AML-193 (cell line): ENCODE data around the gene CDKN2A.

Experiments
- DNase-seq, 2 experiments: peaks; one replicate each; lab custom pipeline; 2025; lab: John Stamatoyannopoulos, UW

Gene CDKN2A

DNA sequence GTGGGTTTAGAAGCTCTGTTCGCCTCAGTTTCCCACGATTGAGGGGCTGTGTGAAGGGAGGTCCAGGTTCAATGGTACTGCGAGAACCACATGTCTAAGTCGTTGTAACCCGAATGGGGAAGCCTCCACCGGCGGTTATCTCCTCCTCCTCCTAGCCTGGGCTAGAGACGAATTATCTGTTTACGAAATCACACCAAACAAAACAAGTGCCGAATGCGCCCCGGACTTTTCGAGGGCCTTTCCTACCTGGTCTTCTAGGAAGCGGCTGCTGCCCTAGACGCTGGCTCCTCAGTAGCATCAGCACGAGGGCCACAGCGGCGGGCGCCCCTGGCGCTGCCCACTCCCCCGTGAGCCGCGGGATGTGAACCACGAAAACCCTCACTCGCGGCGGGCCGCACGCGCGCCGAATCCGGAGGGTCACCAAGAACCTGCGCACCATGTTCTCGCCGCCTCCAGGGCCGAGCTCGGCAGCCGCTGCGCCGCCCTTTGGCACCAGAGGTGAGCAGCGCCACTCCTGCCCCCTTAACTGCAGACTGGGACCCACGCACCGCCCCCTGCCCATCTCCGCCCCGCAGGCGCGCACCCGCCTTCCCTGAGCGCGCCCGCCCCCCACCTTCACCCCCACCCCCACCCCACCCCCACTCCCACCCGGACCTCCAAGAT lies at the start of gene CDKN2A:
Gene CDKN2A, minus strand, starts transcription at position 500 of the 663 bp plus-strand sequence.
- peak; percentile 72 to 76 for DNase-seq

DNA sequence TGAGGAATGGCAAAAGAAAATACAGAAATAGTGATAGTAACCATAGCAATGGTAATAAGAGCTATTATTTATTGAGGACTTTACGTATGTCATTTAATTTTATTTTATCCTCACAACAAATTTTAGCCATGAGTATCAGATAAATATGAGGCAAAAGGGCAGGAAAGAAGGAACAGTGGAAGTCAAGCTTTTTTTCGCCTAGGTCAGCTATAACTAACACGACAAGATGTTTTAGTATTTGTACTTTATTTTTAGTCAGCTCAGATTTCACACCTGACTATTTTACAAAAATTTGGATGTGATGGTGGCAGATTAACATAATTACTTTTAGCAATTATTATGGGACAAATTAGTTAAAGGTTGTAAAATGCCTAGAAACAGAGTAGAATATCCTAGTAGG lies 49.7 kb upstream of the CDKN2A start:
- no peak for DNase-seq

DNA sequence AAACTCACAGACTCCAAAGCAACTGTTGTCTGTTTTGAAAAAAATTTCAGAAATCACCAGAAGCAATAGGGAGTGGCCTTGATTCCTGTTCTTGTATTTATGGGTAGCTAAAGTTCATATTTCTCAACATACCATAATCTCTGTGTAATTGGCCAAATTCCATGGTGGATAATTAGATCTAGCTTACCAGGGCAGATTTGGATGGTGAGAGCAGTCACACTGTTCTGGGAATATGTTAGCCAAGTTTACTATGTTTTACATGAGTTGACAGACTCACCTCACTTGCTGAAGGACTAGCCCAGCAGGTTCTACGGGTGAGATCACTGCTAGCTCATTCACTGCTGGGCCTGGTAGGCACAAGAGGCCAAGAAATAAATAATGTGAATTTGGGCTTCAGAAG lies 47.6 kb upstream of the CDKN2A start:
- DNase-seq = no peak

DNA sequence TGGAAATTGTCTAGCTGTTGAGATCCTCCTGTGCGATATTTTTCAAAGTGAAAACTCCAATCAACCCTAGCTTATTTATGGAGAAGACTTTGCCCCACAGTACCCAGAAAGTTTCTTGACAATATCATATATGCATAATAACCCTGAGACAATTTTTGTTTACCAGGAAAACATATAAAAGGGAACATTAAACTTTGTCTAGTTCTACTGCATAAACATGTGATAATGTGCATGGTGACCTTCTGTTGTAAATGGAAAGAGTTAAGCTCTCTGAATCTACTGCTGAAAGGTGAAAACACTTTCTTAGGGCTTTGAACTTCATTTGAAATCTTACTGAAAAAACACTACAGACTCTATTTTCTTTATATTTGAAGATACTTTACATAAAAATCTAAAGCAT lies 47.2 kb upstream of the CDKN2A start:
- DNase-seq = no peak

DNA sequence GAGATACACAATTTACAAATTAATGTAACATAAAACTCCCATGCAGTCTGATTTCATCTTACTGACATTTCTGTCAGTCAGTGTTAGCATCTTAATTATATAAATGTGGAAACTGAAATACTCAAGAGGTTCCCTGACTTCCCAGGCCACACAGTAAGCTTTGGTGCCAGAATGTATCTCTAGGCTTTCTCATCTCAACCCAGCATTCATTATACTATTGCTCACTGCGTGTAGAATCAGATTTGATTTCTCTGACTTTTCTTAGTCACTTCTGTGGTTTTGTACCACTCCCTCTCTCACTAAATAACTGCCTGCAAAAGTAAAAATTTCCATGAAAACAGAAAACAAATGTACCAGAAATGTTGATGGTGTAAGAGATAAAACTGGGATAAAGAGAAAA lies 46.6 kb upstream of the CDKN2A start:
- no peak for DNase-seq

DNA sequence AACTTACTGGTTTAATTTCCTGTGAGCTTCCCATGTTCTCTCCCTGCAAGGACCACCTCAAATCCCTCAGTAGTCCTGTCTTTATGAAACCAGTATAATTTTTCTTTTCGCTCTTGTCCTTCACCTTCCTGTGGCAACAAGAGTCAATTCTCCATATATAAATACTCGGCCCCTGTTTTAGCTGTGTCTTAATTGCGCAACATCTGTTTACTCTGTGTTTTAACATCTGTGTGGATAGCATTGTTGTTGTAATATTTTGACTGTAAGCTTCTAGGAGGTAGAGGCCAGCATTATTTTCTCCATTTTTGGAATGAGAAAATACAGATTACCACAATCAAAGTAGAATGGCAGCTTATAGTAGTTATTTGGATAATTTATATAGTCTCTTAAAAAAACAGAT lies 45.1 kb upstream of the CDKN2A start:
- no peak for DNase-seq

DNA sequence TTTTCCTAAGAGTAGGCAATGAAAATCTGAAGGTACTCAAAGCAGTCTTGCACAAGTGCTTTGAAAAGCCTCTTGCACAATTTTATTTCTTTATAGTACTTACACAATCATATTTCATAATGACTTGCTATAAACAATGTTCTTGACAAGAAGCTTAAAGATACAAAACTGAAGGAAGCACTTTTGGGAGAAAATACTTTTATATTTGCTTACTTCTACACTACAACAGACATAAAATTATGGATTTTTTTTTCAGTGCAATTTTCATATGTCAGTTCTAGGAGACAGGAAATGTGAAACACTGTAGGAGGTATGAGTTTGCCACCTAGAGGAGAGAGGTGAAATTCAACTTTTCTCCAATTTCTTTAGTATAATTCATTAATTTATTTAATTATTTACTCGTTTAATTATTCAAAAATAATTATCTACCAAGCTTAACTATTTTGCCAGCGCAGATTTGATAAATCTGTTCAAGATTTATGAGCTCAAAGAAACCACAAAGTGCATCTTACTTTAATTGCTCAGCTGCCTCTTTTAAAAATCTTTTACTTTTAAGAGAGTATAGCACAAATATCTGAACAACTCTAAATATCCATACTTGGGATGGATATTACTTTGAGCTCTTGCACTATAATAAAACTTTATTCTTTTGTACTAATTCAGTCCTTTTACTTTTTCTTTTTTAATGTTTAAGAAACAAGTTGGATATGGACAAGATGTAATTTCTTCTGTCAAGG lies 43.9 kb upstream of the CDKN2A start:
- DNase-seq = peak; percentile 73 to 77

DNA sequence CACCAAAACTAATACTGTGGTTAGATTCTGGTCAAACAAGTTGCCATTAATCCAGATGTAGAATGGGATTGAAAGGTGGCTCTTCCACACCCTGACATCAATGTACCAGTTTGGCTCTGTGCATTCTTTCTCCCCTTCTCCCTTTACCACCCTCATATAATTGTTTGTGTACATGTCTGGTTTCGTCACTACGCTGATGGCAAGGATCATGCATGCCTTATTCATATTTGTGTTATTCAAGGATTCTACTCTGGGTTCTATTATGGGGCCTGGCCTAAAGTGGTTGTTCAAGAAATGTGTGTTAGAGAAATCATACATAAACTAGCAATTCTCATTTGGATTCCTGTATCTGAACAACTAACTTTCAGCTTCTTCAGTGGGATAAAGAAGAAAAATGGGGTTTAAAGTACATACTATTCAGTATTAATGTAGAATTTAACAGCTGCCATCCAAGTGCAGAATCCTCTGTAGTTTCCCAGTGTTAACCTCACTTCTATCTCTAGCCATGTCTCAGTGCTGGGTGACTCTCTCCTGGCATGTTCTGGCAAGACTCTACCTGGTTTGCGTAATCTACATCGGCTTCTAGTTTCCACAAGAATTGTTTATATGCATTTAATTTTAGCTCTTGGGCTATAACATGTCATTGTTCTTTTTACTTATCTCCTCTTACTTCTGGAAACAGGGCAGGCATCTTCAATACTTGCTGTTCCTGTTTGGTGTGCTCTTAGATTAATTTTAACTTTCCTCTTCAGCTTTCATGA lies 42.9 kb upstream of the CDKN2A start:
- no peak for DNase-seq

DNA sequence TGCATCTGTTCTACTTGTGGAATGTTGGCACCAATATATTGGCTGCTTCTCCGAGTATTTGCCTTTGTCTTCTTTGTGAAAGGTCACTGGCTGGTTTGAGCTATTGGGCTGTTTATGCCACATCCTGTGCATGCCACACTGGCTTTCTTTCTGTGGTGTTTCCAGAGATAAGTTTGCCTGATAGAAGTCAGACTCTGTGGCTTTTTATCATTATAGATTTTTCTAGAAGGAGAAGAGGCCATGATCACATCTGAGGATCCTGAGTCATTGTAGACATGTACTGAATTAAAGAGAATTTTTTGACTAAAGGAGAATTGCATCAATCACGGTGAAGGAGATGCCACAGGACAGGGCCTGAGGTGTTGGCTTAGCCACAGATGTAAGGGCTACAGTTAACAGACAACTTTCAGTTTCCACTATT lies 41.4 kb upstream of the CDKN2A start:
- no peak for DNase-seq

DNA sequence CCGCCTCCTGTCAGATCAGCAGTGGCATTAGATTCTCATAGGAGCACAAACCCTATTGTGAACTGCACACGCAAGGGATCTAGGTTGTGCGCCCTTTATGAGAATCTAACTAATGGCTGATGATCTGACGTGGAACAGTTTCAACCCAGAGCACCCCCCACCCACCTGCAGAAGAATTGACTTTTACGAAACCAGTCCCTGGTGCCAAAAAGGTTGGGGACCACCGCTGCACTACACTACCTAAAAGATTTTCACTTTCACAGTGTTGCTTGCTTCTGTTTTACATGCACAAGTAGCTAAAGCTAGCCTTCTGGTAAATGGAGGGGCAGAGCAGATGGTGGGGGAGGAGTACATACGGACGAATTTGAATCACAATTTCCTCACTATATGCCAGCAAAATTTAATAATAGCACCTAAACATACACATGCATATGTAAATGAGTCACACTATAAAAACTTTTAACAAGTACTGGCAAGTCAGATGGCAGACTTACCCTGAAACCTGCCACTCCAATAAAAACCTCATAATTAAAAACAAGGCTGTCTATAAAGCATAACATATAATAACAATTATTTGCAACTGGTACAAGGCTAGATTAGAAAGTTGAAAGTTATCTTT lies 38.9 kb upstream of the CDKN2A start:
- no peak for DNase-seq

DNA sequence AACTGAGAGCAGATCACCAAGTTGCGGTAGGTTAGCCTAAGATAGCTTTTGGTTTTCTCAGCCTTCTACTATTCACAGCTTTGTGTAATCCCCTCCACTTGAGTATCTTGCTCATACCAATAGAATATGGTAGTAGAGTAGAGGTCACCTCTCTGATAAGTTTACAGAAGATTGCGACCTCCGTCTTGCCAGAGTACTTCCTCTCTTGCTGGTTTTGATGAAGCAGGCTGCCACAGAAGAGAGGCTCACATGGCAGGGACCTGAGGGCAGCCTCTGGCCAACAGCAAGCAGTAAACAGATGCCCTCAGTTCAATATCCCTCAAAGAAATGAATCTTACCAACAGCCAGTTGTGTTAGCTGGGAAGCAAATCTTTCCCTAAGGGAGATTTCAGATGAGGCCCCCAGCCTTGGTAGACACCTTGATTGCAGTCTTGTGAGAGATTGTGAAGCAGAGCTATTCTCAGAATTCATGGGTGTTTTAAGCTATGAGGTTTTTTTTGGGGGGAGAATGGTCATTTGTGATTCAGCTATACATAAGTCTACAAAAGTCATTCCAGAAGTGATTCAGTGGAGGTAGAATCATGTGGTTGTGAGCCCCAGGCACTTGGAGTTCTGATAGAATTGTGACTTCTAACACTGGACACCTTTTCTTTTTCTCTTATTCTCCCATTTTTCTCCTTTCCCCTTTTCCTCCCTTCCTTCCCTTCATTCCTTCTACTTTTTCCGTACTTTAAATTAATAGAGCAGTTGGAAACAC lies 37.6 kb upstream of the CDKN2A start:
- DNase-seq = no peak

DNA sequence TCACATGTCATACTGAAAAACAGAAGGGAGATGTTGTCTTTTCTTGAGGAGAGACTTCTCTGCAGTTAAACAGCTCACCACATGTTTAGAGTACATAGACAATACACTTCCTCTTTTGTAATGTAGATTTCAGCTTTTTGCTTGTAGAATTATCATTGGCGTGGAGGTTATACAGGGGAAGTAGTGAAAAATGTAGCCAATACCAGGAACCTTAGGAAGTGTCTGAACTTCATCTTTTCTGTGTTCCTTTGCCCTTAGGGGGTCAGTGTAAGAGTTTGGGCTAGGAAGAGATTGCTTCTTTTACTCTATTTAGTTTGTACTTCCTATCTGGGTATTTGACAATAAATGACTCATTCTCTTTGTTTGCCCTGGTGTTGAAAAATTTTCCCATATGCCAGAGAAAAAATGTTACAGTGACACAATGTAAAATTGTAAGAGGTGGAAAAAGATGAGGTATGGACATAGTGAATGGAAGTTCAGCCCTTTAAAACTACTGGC lies 36.0 kb upstream of the CDKN2A start:
- peak; percentile 99 to 100 for DNase-seq

DNA sequence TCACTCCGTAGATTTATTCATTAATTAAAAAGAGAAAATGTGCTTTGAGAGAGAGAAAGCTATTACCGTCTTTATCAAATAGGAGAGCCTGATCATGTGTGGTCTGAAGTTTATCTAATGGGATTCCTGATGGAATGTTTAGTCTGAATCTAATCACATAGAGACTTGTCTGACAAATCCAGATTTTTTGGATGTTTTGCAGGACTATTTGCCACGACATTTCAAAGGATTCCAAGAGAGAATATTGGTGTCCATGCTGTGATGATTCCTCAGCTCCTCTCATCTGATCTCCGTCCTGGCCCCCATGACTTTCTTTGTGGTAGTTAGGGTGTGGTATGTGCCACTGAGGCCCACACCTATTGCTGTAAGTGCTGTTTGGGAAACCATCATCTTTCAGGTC lies 35.0 kb upstream of the CDKN2A start:
- DNase-seq = no peak

DNA sequence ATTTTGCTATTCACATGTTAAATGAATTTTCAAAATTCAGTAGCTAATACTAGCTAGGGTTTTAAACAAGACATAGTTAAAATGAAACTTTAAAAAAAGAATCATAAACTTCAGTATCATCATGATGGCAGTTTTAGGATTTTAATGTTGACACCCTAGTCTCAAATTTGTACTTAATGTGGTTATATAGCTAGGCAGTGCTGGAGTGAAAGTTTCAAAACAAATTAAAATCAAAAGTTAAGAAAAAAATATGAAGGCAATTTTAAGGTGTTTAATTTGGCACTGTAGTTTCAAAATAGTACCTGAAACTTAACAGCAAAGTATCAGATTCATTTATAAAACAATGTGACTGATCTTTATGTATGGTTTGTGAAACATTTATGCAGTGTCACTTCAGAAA lies 34.2 kb upstream of the CDKN2A start:
- no peak for DNase-seq

DNA sequence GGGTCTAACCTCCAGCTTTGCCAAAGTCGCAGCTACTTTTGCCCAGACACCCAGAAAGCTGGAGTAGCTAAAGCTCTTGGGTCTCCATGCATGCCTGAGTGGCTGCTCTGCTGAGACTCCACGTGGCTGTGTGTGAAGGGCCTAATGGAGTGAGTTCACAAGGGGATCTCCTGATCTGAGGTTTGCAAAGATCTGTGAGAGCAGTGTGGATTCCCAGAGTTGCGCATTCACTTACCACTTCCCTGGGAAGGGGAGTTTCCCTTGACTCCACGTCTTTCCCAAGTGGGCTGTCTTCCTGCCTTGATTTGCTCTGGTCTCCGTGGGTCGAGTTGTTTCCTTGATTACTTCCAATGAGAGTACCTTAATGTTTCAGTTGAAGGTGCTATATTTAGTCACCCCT lies 32.5 kb upstream of the CDKN2A start:
- no peak for DNase-seq

DNA sequence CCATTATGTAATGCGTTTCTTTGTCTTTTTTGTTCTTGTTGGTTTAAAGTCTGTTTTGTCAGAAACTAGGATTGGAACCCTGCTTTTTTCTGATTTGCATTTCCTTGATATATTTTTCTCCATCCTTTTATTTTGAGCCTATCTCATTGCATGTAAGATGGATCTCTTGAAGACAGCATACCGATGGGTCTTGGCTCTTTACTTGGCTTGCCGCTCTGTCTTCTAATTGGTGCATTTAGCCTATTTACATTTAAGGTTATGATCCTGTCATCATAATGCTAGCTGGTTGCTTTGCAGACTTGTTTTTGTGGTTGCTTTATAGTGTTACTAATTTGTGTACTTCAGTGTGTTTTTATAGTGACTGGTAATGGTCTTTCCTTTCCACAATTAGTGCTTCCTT lies 28.2 kb upstream of the CDKN2A start:
- DNase-seq = no peak

DNA sequence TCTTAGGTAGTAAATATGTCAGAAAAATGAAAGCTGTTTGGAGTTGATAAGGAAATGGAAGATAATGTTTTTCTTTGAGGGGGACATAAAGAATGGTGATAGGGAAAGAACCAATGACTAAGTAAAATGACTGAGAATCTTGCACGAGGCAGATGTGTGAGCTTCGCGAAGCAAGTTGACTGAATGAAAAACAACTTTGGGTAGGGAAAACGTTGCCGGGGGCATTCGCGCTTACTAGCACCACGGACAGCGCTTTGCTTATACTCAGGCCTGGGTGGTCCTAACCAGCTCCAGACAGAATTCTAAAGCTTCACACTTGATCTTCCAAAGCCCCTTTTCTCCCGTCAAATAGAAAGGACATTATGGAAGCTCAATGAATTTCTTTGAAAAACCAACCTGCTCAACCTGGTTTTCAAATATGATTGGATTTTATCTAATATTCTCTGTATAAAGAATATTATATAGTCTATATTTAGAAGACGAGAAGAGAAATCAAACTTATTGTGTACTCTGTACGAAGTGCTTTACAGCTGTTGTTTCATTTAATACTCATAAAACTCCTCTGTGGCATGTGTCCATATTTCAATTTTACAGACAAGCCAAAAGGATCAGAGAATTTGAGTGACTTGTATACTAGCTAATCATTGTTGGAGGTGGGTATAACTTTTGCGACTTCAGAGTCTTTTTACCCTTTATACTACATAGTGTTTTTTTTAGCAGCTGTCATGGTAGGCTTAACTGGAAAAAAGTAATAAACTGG lies 16.9 kb upstream of the CDKN2A start:
- no peak for DNase-seq

DNA sequence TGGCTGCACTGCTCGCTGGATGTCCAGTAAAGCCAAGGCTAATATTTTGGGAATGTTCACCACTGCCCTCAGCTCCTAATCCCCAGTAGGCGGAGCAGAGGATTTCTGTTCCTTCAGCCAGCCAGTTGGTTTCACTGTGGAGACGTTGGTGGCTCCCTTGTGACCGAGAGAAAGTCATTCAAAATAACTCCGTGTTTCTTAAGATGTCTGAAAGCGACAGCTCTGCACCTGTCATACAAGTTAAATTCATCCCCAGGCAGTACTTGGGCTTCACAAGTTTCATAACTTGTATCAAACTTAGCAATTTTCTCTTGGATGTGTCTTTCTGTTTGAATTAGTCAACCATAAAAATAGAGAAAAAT lies 15.3 kb upstream of the CDKN2A start:
- DNase-seq = no peak

DNA sequence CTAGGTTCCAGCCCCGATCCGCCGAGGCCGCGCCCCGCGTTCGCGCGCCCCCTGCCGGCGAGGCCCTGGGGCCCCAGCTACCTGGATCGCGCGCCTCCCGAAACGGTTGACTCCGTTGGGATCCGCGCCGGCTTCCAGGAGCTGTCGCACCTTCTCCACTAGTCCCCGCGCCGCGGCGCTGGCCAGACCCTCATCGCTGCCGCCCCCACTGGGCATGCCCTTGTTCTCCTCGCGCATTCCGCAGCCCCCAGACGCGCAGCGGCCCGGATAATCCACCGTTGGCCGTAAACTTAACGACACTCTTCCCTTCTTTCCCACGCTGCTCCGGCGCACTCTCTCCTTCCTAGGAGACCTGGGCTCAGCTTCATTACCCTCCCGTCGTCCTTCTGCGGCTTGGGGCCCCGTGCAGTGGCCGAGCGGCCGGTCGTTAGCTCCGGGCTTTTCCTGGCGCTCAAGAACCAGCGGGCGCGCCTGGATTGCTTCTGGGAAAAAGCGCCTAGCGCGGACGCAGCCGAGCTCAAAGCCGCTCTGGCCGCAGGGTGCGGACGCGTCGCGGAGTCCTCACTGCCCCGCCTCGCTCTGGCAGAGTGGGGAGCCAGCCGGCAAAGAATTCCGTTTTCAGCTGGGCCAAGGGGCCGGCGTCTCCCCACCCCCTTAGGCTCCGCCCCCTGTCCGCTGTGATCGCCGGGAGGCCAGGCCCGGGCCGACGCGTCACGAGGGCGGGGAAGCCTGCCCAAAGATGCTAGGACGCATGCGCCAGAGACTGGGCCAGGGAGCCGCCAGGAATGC lies 14.7 kb upstream of the CDKN2A start, which contains the start of gene CDKN2B:
Gene CDKN2B, minus strand, starts transcription at position 589 of the 789 bp plus-strand sequence. Its CDS starts 352 bp downstream, at position 237.
- DNase-seq = no peak

DNA sequence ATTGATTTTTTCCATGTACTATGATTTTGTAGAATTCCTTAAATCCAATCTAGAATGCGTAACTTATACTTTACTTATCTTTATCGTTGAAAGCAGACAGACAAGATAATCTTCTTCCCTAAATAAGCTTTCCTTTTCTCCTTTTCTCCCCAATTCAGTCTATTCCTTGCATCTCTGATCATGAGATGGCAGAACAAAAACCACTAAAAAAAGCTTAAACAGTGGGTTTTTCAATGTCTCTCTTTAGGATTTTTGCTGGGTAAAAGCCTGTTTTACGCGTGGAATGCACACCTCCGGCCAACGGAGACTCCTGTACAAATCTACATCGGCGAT lies 14.2 kb upstream of the CDKN2A start:
- DNase-seq = no peak
